B cell (primary cell): Measurements from ENCODE around the gene CCR6. TPM values are rescaled to one million over a fixed set of nuclear protein-coding genes. Genes with fewer than 3 reads are reported as not detected.

ENCODE experiments used
- ATAC-seq: fragments of 200-7000 bp; cut with Tn5 transposase; one replicate; pipeline ENCODE4 v1.10.0; 2021; ENCODE audit warnings: low read depth, mild to moderate bottlenecking, moderate number of reproducible peaks, moderate library complexity
- CTCF ChIA-PET: fragments of 350-600 bp; sonication (Branson Sonifier 250); formaldehyde crosslinking; loops from one replicate; lab custom pipeline; 2021; ENCODE audit warnings: antibody characterized with exemption, inconsistent platforms; lab: Charles Lee
- POLR2A ChIA-PET: fragments of 350-600 bp; sonication (Branson Sonifier 250); formaldehyde crosslinking; loops from one replicate; lab custom pipeline; 2021; ENCODE audit warnings: antibody characterized with exemption; lab: Charles Lee
- DNase-seq: peaks from one replicate; pipeline ENCODE4 v3.0.0; 2013
- H2AFZ ChIP-seq: 2 replicates; pipeline ENCODE4 v1.6.1; 2012; ENCODE audit warnings: mild to moderate bottlenecking, low read depth, low read length; ENCODE audit not compliant: insufficient read depth, poor library complexity, severe bottlenecking
- H3K27ac ChIP-seq, 2 donors: 1 replicate in 1 of 2; 2 replicates in 1 of 2; pipeline ENCODE4 v1.5.1; 2012 to 2013; ENCODE audit warnings: low read length in 2 of 2, mild to moderate bottlenecking in 2 of 2, moderate library complexity in 1 of 2
- H3K27me3 ChIP-seq, 4 experiments: fragments of 200-600 bp in 1 of 4; sonication (generic) in 1 of 4; replicated peaks in 1 of 4; 1 replicate in 2 of 4; 2 replicates in 2 of 4; pipeline versions ENCODE4 v1.6.1 to v1.7.0; 2013 to 2016; ENCODE audit warnings: low read length in 3 of 4, mild to moderate bottlenecking in 2 of 4, mixed read lengths in 1 of 4, moderate library complexity in 1 of 4; ENCODE audit not compliant: insufficient read depth in 4 of 4, control insufficient read depth in 3 of 4; ENCODE audit errors: control extremely low read depth in 1 of 4
- H3K36me3 ChIP-seq, 2 experiments: replicated peaks in 1 of 2; 1 replicate in 1 of 2; 2 replicates in 1 of 2; pipeline versions ENCODE4 v1.6.1 to v1.7.1; 2013; ENCODE audit warnings: low read length in 1 of 2; ENCODE audit not compliant: insufficient read depth in 2 of 2, control insufficient read depth in 1 of 2; ENCODE audit errors: control extremely low read depth in 1 of 2, extremely low read depth in 1 of 2
- H3K4me1 ChIP-seq, 2 donors: fragments of 200-600 bp in 1 of 2; sonication (generic) in 1 of 2; 1 replicate in 1 of 2; 2 replicates in 1 of 2; pipeline versions ENCODE4 v1.5.1 to v1.6.1; 2013 to 2017; ENCODE audit warnings: low read length in 2 of 2; ENCODE audit not compliant: control insufficient read depth in 2 of 2, insufficient read depth in 2 of 2
- H3K4me2 ChIP-seq: replicated peaks from 2 replicates; pipeline ENCODE3; 2012; ENCODE audit warnings: mild to moderate bottlenecking, low read depth, low read length; ENCODE audit not compliant: poor library complexity, severe bottlenecking
- H3K4me3 ChIP-seq, 5 experiments: fragments of 200-600 bp in 1 of 5; sonication (generic) in 1 of 5; 1 replicate in 3 of 5; 2 replicates in 2 of 5; pipeline versions ENCODE4 v1.5.1 to v1.7.0; 2011 to 2016; ENCODE audit warnings: low read length in 4 of 5, mild to moderate bottlenecking in 4 of 5, low read depth in 2 of 5, control low read depth in 1 of 5, moderate library complexity in 1 of 5; ENCODE audit not compliant: insufficient read depth in 1 of 5; ENCODE audit errors: control extremely low read depth in 1 of 5, extremely low read depth in 1 of 5
- H3K79me2 ChIP-seq: fragments of 200-600 bp; sonication (generic); one replicate; pipeline ENCODE4 v1.6.0; 2016; ENCODE audit warnings: low read length; ENCODE audit not compliant: control insufficient read depth, insufficient read depth
- H3K9ac ChIP-seq: fragments of 200-600 bp; sonication (generic); 2 replicates; pipeline ENCODE4 v1.6.1; 2017; ENCODE audit warnings: mild to moderate bottlenecking, low read length, moderate library complexity
- H3K9me3 ChIP-seq, 3 donors: one replicate each; pipeline versions ENCODE4 v1.6.1 to v1.7.1; 2013; ENCODE audit warnings: low read length in 2 of 3; ENCODE audit not compliant: control insufficient read depth in 2 of 3, insufficient read depth in 1 of 3; ENCODE audit errors: control extremely low read depth in 1 of 3
- H4K20me1 ChIP-seq: 2 replicates; pipeline ENCODE4 v1.6.0; 2012; ENCODE audit warnings: mild to moderate bottlenecking, low read length; ENCODE audit not compliant: insufficient read depth, control insufficient read depth, poor library complexity, severe bottlenecking
- H3K27ac Mint-ChIP-seq: one replicate; pipeline ENCODE4 v1.8.0; 2021; ENCODE audit warnings: mixed read lengths
- H3K27me3 Mint-ChIP-seq: one replicate; pipeline ENCODE4 v1.8.0; 2021; ENCODE audit warnings: mixed read lengths
- H3K4me1 Mint-ChIP-seq: one replicate; pipeline ENCODE4 v1.8.0; 2021; ENCODE audit warnings: mixed read lengths
- H3K4me3 Mint-ChIP-seq: one replicate; pipeline ENCODE4 v1.8.0; 2021; ENCODE audit warnings: mixed read lengths
- H3K9me3 Mint-ChIP-seq: one replicate; pipeline ENCODE4 v1.8.0; 2022; ENCODE audit warnings: mixed read lengths; ENCODE audit not compliant: insufficient read depth
- CTCF ChIP-seq: fragments of 200-600 bp; IDR thresholded peaks from one replicate; pipeline ENCODE4 v1.8.0; 2022; ENCODE audit warnings: antibody characterized with exemption, mild to moderate bottlenecking
- EZH2 ChIP-seq: IDR thresholded peaks from 2 replicates; pipeline ENCODE4 v1.6.1; 2012; ENCODE audit warnings: borderline replicate concordance, low read depth, mild to moderate bottlenecking, moderate library complexity, low read length; ENCODE audit not compliant: insufficient read depth, poor library complexity, severe bottlenecking
- WGBS: methylation state at CpG from one replicate; pipeline ENCODE4 v1.1.5; 2013; ENCODE audit warnings: missing lambda C conversion rate; ENCODE audit not compliant: insufficient coverage; 5-methylcytosine and 5-hydroxymethylcytosine counted together
- intact Hi-C: fragments of 100-400 bp; cut with micrococcal nuclease; formaldehyde crosslinking; loops from one replicate; pipeline ENCODE4 v1.10.0; 2022
- polyA plus RNA-seq: library from polyadenylated mRNA; depleted of rRNA; stranded (reverse); fragments of >200 nt; gene quantifications from 2 replicates; pipeline ENCODE4 v1.2.3, GENCODE V29; 2012
- total RNA-seq, 2 donors: library from RNA; stranded (reverse); fragments of 120-200 nt in 1 of 2; gene quantifications; 1 replicate in 1 of 2; 2 replicates in 1 of 2; pipeline versions ENCODE4 v1.2.3 to v1.2.4, GENCODE V29; 2013 to 2022

The CCR6 gene
- total and polyA plus RNA-seq, 2 donors (not counting 1 experiment from before 2014, with no cell fraction given), result 18.2 to 30.9 TPM

GRCh38 chr6:167079853-167080297, 43.0 kb upstream of the CCR6 start:
- CTCF ChIA-PET, result interaction anchor here (0.6 to 4.6 kb wide), 15 partner anchors 10 to 103 kb away, joined by 3 to 29 read pairs (median 4); partner anchors contain the start of gene CCR6
- Histone ChIP-seq H3K9ac (peak overlapping the region; percentile 38), H3K9me3 (no peaks in the 10 kb centered on the region), H3K4me2 (peak overlapping the region; percentile 70), H3K4me3 (peak overlapping the region in 1 of 5 experiments; percentile 48), H3K79me2 (peaks cover 5% of the 10 kb centered on the region), H3K36me3 (no peaks in the 10 kb centered on the region), H2AFZ (peak overlapping the region; percentile 72), H3K4me1 (peaks cover 39 to 46% of the 10 kb centered on the region in 2 donors), H4K20me1 (no peaks in the 10 kb centered on the region), H3K27me3 (no peaks in the 10 kb centered on the region), H3K27ac (peak overlapping the region; percentile 74 to 87)
- POLR2A ChIA-PET, result interaction anchor here (0.6 to 1.4 kb wide), 4 partner anchors 11 to 61 kb away, joined by 3 to 7 read pairs (median 5); no protein-coding TSS in a partner anchor
- Mint-ChIP-seq H3K27ac (peak overlapping the region; percentile 93), H3K4me3 (peak overlapping the region; percentile 51), H3K27me3 (no peaks in the 10 kb centered on the region), H3K9me3 (no peaks in the 10 kb centered on the region), H3K4me1 (peaks cover 36% of the 10 kb centered on the region)
- WGBS, result 10% methylated on average over 11 of the region's 11 CpGs
- intact Hi-C loops, result loop anchor here (1.0 to 5.0 kb wide), 7 partner anchors 11 to 293 kb away; partner anchors contain the start of gene CEP43
- ATAC-seq (peak; percentile 99), DNase-seq (peak; percentile 93)
- TF ChIP-seq EZH2 (no peak), CTCF (peak; percentile 79)

GRCh38 chr6:167087857-167088354, 35.0 kb upstream of the CCR6 start:
- peaks cover 50% of the 10 kb centered on the region for H3K4me1 Mint-ChIP-seq
- TF ChIP-seq EZH2 (no peak), CTCF (no peak)
- no peak overlapping the region for H3K27ac Mint-ChIP-seq
- H3K4me1 ChIP-seq, result peaks cover 44 to 46% of the 10 kb centered on the region in 2 donors
- DNase-seq, result no peak
- WGBS, result 100% methylated on average over 1 of the region's 3 CpGs
- CTCF ChIA-PET, result interaction anchor here (0.7 to 9.5 kb wide), 3 partner anchors 34 to 58 kb away, joined by 4 to 168 read pairs (median 119); partner anchors contain the start of gene CCR6
- no peak overlapping the region for H3K4me3 Mint-ChIP-seq
- H3K27me3 ChIP-seq, result no peaks in the 10 kb centered on the region
- no peak for ATAC-seq
- H4K20me1 ChIP-seq, result no peaks in the 10 kb centered on the region
- peaks cover 0 to 25% (median 13%) of the 10 kb centered on the region in 3 donors for H3K9me3 ChIP-seq
- H3K9ac ChIP-seq, result no peak overlapping the region
- no peaks in the 10 kb centered on the region for H3K9me3 Mint-ChIP-seq
- no peak overlapping the region for H2AFZ ChIP-seq
- no peaks in the 10 kb centered on the region for H3K36me3 ChIP-seq
- H3K27me3 Mint-ChIP-seq, result no peaks in the 10 kb centered on the region
- POLR2A ChIA-PET, result interaction anchor here (0.6 to 14.1 kb wide), 5 partner anchors 32 to 161 kb away, joined by 3 to 432 read pairs (median 8); partner anchors contain the start of gene CCR6
- intact Hi-C loops, result no loop called here
- H3K4me3 ChIP-seq, result no peak overlapping the region
- no peak overlapping the region for H3K4me2 ChIP-seq
- no peaks in the 10 kb centered on the region for H3K79me2 ChIP-seq
- H3K27ac ChIP-seq, result no peak overlapping the region
